Measurements from ENCODE around the gene IQCM.

IQCM gene

GRCh38 chr4:149645790-149646189, 169.9 kb downstream of the IQCM start:
- ChIA-PET POLR2A (no interaction called here), CTCF (no interaction called here)
- Histone ChIP-seq H3K9me3 (ENCODE audit: control extremely low read depth in 1 of 5, control insufficient read depth in 4 of 5, insufficient read depth in 2 of 5, low read depth in 1 of 5, low read length in 4 of 5) (no peaks in the 10 kb centered on the region), H3K36me3 (ENCODE audit: control insufficient read depth in 4 of 4, insufficient read depth in 4 of 4, low read length in 3 of 4) (no peaks in the 10 kb centered on the region), H3K27me3 (replicated peaks in 2 of 5; ENCODE audit: control insufficient read depth in 4 of 5, insufficient read depth in 5 of 5, low read length in 4 of 5) (no peaks in the 10 kb centered on the region), H3K4me1 (ENCODE audit: control extremely low read depth in 1 of 4, control insufficient read depth in 4 of 4, insufficient read depth in 4 of 4, low read length in 3 of 4) (no peaks in the 10 kb centered on the region), H3K27ac (ENCODE audit: insufficient read depth in 1 of 2, low read depth in 1 of 2, low read length in 2 of 2, poor library complexity in 1 of 2, severe bottlenecking in 2 of 2) (no peak overlapping the region), H3K4me3 (ENCODE audit: control insufficient read depth in 1 of 7, extremely low read depth in 1 of 7, insufficient read depth in 4 of 7, low read depth in 2 of 7, low read length in 6 of 7) (no peak overlapping the region)
- no peak for DNase-seq

GRCh38 chr4:149638073-149638472, 177.6 kb downstream of the IQCM start:
- no peak overlapping the region for H3K4me3 ChIP-seq (ENCODE audit: control insufficient read depth in 1 of 7, extremely low read depth in 1 of 7, insufficient read depth in 4 of 7, low read depth in 2 of 7, low read length in 6 of 7)
- ChIA-PET POLR2A (no interaction called here), CTCF (no interaction called here)
- H3K27ac ChIP-seq (ENCODE audit: insufficient read depth in 1 of 2, low read depth in 1 of 2, low read length in 2 of 2, poor library complexity in 1 of 2, severe bottlenecking in 2 of 2): no peak overlapping the region
- H3K36me3 ChIP-seq (ENCODE audit: control insufficient read depth in 4 of 4, insufficient read depth in 4 of 4, low read length in 3 of 4): no peaks in the 10 kb centered on the region
- no peaks in the 10 kb centered on the region for H3K9me3 ChIP-seq (ENCODE audit: control extremely low read depth in 1 of 5, control insufficient read depth in 4 of 5, insufficient read depth in 2 of 5, low read depth in 1 of 5, low read length in 4 of 5)
- no peak for DNase-seq
- WGBS (ENCODE audit: insufficient coverage): no CpG with 5 or more reads among the region's 1 CpG
- H3K4me1 ChIP-seq (ENCODE audit: control extremely low read depth in 1 of 4, control insufficient read depth in 4 of 4, insufficient read depth in 4 of 4, low read length in 3 of 4): peaks cover 0 to 2% (median 0%) of the 10 kb centered on the region in 4 experiments
- H3K27me3 ChIP-seq (replicated peaks in 2 of 5; ENCODE audit: control insufficient read depth in 4 of 5, insufficient read depth in 5 of 5, low read length in 4 of 5): no peaks in the 10 kb centered on the region

- ChIA-PET CTCF (no interaction called here), POLR2A (no interaction called here)
- 71% methylated on average over 1 of the region's 2 CpGs for WGBS (ENCODE audit: insufficient coverage)
- peaks cover 0 to 2% (median 0%) of the 10 kb centered on the region in 4 experiments for H3K4me1 ChIP-seq (ENCODE audit: control extremely low read depth in 1 of 4, control insufficient read depth in 4 of 4, insufficient read depth in 4 of 4, low read length in 3 of 4)
- DNase-seq: no peak
- no peaks in the 10 kb centered on the region for H3K9me3 ChIP-seq (ENCODE audit: control extremely low read depth in 1 of 5, control insufficient read depth in 4 of 5, insufficient read depth in 2 of 5, low read depth in 1 of 5, low read length in 4 of 5)
- no peak overlapping the region for H3K4me3 ChIP-seq (ENCODE audit: control insufficient read depth in 1 of 7, extremely low read depth in 1 of 7, insufficient read depth in 4 of 7, low read depth in 2 of 7, low read length in 6 of 7)
- H3K27ac ChIP-seq (ENCODE audit: insufficient read depth in 1 of 2, low read depth in 1 of 2, low read length in 2 of 2, poor library complexity in 1 of 2, severe bottlenecking in 2 of 2): no peak overlapping the region
- no peaks in the 10 kb centered on the region for H3K27me3 ChIP-seq (replicated peaks in 2 of 5; ENCODE audit: control insufficient read depth in 4 of 5, insufficient read depth in 5 of 5, low read length in 4 of 5)
- H3K36me3 ChIP-seq (ENCODE audit: control insufficient read depth in 4 of 4, insufficient read depth in 4 of 4, low read length in 3 of 4): no peaks in the 10 kb centered on the region
Measured at GRCh38 chr4:149634368-149634767, 181.3 kb downstream of the IQCM start.

- POLR2A ChIA-PET: no interaction called here
- CTCF ChIA-PET: no interaction called here
- WGBS (ENCODE audit: insufficient coverage): no CpG with 5 or more reads among the region's 1 CpG
- no peaks in the 10 kb centered on the region for H3K9me3 ChIP-seq (ENCODE audit: control extremely low read depth in 1 of 5, control insufficient read depth in 4 of 5, insufficient read depth in 2 of 5, low read depth in 1 of 5, low read length in 4 of 5)
- H3K4me1 ChIP-seq (ENCODE audit: control extremely low read depth in 1 of 4, control insufficient read depth in 4 of 4, insufficient read depth in 4 of 4, low read length in 3 of 4): peaks cover 0 to 2% (median 0%) of the 10 kb centered on the region in 4 experiments
- no peak overlapping the region for H3K27ac ChIP-seq (ENCODE audit: insufficient read depth in 1 of 2, low read depth in 1 of 2, low read length in 2 of 2, poor library complexity in 1 of 2, severe bottlenecking in 2 of 2)
- H3K27me3 ChIP-seq (replicated peaks in 2 of 5; ENCODE audit: control insufficient read depth in 4 of 5, insufficient read depth in 5 of 5, low read length in 4 of 5): no peaks in the 10 kb centered on the region
- H3K36me3 ChIP-seq (ENCODE audit: control insufficient read depth in 4 of 4, insufficient read depth in 4 of 4, low read length in 3 of 4): no peaks in the 10 kb centered on the region
- H3K4me3 ChIP-seq (ENCODE audit: control insufficient read depth in 1 of 7, extremely low read depth in 1 of 7, insufficient read depth in 4 of 7, low read depth in 2 of 7, low read length in 6 of 7): no peak overlapping the region
- DNase-seq: no peak
Measured at GRCh38 chr4:149631629-149632028, 184.0 kb downstream of the IQCM start.

DNA sequence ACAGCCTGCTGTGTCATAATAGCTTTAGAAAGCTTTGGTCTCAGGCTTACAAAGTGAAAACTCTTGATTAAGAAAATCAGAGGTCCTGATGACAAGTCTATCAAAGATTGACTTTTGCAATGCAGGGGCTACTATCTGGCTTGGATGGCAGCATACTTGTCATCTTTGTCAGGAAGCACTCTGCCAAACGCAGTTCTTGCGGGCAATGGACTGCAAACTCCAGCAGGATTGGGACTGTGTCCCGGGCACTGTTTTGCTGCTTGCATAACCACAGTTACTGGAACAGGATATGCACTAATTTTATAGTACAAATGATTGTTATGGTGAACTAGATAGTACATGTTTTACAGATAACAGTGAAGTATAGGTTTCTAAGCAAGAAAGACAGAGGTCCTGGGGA, 185.6 kb downstream of the IQCM start:
- DNase-seq: no peak
- WGBS (ENCODE audit: insufficient coverage): 100% methylated on average over 2 of the region's 3 CpGs
- no peak overlapping the region for H3K27ac ChIP-seq (ENCODE audit: insufficient read depth in 1 of 2, low read depth in 1 of 2, low read length in 2 of 2, poor library complexity in 1 of 2, severe bottlenecking in 2 of 2)
- no peaks in the 10 kb centered on the region for H3K4me1 ChIP-seq (ENCODE audit: control extremely low read depth in 1 of 4, control insufficient read depth in 4 of 4, insufficient read depth in 4 of 4, low read length in 3 of 4)
- no peak overlapping the region for H3K4me3 ChIP-seq (ENCODE audit: control insufficient read depth in 1 of 7, extremely low read depth in 1 of 7, insufficient read depth in 4 of 7, low read depth in 2 of 7, low read length in 6 of 7)
- H3K27me3 ChIP-seq (replicated peaks in 2 of 5; ENCODE audit: control insufficient read depth in 4 of 5, insufficient read depth in 5 of 5, low read length in 4 of 5): no peaks in the 10 kb centered on the region
- POLR2A ChIA-PET: no interaction called here
- H3K36me3 ChIP-seq (ENCODE audit: control insufficient read depth in 4 of 4, insufficient read depth in 4 of 4, low read length in 3 of 4): no peaks in the 10 kb centered on the region
- CTCF ChIA-PET: no interaction called here
- no peaks in the 10 kb centered on the region for H3K9me3 ChIP-seq (ENCODE audit: control extremely low read depth in 1 of 5, control insufficient read depth in 4 of 5, insufficient read depth in 2 of 5, low read depth in 1 of 5, low read length in 4 of 5)

DNA sequence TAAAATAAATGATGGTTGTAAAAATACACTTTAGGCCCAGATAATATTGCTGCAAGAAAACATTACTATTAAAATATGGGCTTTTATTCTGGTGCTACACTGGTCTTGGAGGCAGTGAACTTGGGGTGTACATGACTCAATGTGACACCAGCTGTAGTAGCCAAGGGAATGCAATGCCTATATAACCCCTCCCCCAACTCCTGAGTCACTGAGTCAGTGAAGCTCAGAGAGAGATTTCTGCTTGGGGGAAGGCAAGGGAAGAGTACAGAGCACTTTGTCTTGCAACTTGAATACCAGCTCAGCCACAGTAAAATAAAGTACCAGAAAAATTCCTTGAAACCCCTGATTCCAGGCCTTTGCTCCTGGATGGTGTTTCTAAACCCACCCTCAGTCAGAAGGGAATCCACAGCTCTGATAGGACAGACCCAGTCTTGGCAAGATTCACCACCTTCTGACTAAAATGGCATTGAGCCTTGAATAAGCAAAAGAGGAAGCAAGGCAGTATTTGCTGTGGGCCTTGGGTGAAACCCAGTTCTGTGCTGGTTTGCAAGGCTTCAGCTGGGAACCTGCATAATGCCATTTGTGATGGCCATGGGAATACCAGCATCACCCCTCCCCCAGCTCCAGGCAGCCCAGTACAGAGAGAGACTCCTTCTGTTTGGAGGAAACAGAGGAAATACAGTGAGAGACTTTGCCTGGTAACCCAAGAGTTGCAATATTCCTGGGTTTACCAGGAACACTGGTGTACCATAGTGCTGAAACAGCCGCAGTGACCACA, 209.9 kb downstream of the IQCM start:
- Histone ChIP-seq H3K36me3 (ENCODE audit: control insufficient read depth in 4 of 4, insufficient read depth in 4 of 4, low read length in 3 of 4) (no peaks in the 10 kb centered on the region), H3K4me3 (ENCODE audit: control insufficient read depth in 1 of 7, extremely low read depth in 1 of 7, insufficient read depth in 4 of 7, low read depth in 2 of 7, low read length in 6 of 7) (no peak overlapping the region), H3K27ac (ENCODE audit: insufficient read depth in 1 of 2, low read depth in 1 of 2, low read length in 2 of 2, poor library complexity in 1 of 2, severe bottlenecking in 2 of 2) (no peak overlapping the region), H3K9me3 (ENCODE audit: control extremely low read depth in 1 of 5, control insufficient read depth in 4 of 5, insufficient read depth in 2 of 5, low read depth in 1 of 5, low read length in 4 of 5) (peaks cover 0 to 4% (median 0%) of the 10 kb centered on the region in 5 experiments), H3K4me1 (ENCODE audit: control extremely low read depth in 1 of 4, control insufficient read depth in 4 of 4, insufficient read depth in 4 of 4, low read length in 3 of 4) (no peaks in the 10 kb centered on the region), H3K27me3 (replicated peaks in 2 of 5; ENCODE audit: control insufficient read depth in 4 of 5, insufficient read depth in 5 of 5, low read length in 4 of 5) (no peaks in the 10 kb centered on the region)
- ChIA-PET CTCF (no interaction called here), POLR2A (no interaction called here)
- 100% methylated on average over 1 of the region's 1 CpG for WGBS (ENCODE audit: insufficient coverage)
- no peak for DNase-seq

DNA sequence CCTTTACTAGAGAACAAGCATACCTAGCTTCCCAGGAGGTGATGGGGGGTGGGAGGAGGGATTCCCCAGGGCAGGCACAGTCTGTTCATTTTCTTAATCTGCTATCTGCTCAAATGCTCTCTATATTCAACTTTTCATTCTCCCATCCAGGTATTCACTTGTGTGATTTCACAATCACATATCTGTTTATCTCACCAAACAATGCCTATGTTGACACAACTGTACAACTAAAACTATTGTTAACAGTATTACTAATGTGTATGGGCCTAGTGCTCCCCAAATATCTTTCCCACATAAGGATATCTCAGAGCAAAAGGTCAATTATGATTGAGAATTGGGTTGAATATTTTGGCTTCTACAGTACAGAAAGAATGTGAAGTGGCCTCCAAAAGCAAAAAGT, 210.8 kb downstream of the IQCM start:
- Histone ChIP-seq H3K27me3 (replicated peaks in 2 of 5; ENCODE audit: control insufficient read depth in 4 of 5, insufficient read depth in 5 of 5, low read length in 4 of 5) (no peaks in the 10 kb centered on the region), H3K4me1 (ENCODE audit: control extremely low read depth in 1 of 4, control insufficient read depth in 4 of 4, insufficient read depth in 4 of 4, low read length in 3 of 4) (no peaks in the 10 kb centered on the region), H3K27ac (ENCODE audit: insufficient read depth in 1 of 2, low read depth in 1 of 2, low read length in 2 of 2, poor library complexity in 1 of 2, severe bottlenecking in 2 of 2) (no peak overlapping the region), H3K36me3 (ENCODE audit: control insufficient read depth in 4 of 4, insufficient read depth in 4 of 4, low read length in 3 of 4) (no peaks in the 10 kb centered on the region), H3K4me3 (ENCODE audit: control insufficient read depth in 1 of 7, extremely low read depth in 1 of 7, insufficient read depth in 4 of 7, low read depth in 2 of 7, low read length in 6 of 7) (no peak overlapping the region), H3K9me3 (ENCODE audit: control extremely low read depth in 1 of 5, control insufficient read depth in 4 of 5, insufficient read depth in 2 of 5, low read depth in 1 of 5, low read length in 4 of 5) (peaks cover 0 to 4% (median 0%) of the 10 kb centered on the region in 5 experiments)
- DNase-seq: no peak
- ChIA-PET POLR2A (no interaction called here), CTCF (no interaction called here)
